SJSA1 (cell line): ENCODE data around the gene CHM. TPM values are rescaled to one million over a fixed set of nuclear protein-coding genes. Genes with fewer than 3 reads are reported as not detected.

Source experiments
- DNase-seq, 2 experiments: peaks; one replicate each; pipeline ENCODE4 v3.0.0-alpha.2; 2015 to 2020; ENCODE audit warnings: low spot score in 2 of 2, low read depth in 1 of 2
- H3K27ac ChIP-seq: fragments of 250-450 bp; sonication (Bioruptor Pico); 2 replicates; pipeline ENCODE4 v1.5.1; 2020; ENCODE audit warnings: mild to moderate bottlenecking, moderate library complexity
- H3K27me3 ChIP-seq: fragments of 250-450 bp; sonication (Bioruptor Pico); replicated peaks from 2 replicates; pipeline ENCODE4 v1.5.1; 2020; ENCODE audit warnings: mild to moderate bottlenecking, moderate library complexity
- H3K36me3 ChIP-seq: fragments of 250-450 bp; sonication (Bioruptor Pico); 2 replicates; pipeline ENCODE4 v1.5.1; 2020; ENCODE audit warnings: mild to moderate bottlenecking
- H3K4me1 ChIP-seq: fragments of 250-450 bp; sonication (Bioruptor Pico); replicated peaks from 2 replicates; pipeline ENCODE4 v1.6.1; 2021; ENCODE audit warnings: mild to moderate bottlenecking
- H3K4me3 ChIP-seq: fragments of 250-450 bp; sonication (Bioruptor Pico); 2 replicates; pipeline ENCODE4 v1.5.1; 2020; ENCODE audit warnings: mild to moderate bottlenecking
- H3K9me3 ChIP-seq: fragments of 250-450 bp; sonication (Bioruptor Pico); replicated peaks from 2 replicates; pipeline ENCODE4 v1.5.1; 2020; ENCODE audit warnings: mild to moderate bottlenecking
- total RNA-seq: library from RNA; depleted of rRNA; stranded (reverse); fragments of >200 nt; shearing (Covaris generic); gene quantifications from 2 replicates; pipeline ENCODE4 v1.2.3, GENCODE V29; 2014; rRNA removed

Gene CHM
- total RNA-seq, result 21.1 and 27.0 TPM in 2 replicates

- no peaks in the 10 kb centered on the region for H3K36me3 ChIP-seq
- 0 out of 2 replicates have a peak, but pooled peaks cover 3% of the 10 kb centered on the region for H3K4me1 ChIP-seq
- no peaks in the 10 kb centered on the region for H3K9me3 ChIP-seq
- H3K27me3 ChIP-seq, result no peaks in the 10 kb centered on the region
- H3K27ac ChIP-seq, result peak within 1 kb of the TSS; percentile 95
- H3K4me3 ChIP-seq, result peak within 1 kb of the TSS; percentile 60
- peak; percentile 54 to 82 for DNase-seq
Measured at GRCh38 chrX:86047174-86047935, at the start of gene CHM. TSS of gene CHM (minus strand) at chrX:86047558. CDS start at chrX:86047532, 26 bp downstream.

- Histone ChIP-seq H3K36me3 (no peaks in the 10 kb centered on the region), H3K27me3 (no peaks in the 10 kb centered on the region), H3K27ac (no peak overlapping the region), H3K4me3 (no peak overlapping the region), H3K4me1 (no peaks in the 10 kb centered on the region), H3K9me3 (no peaks in the 10 kb centered on the region)
- DNase-seq, result no peak
Measured at GRCh38 chrX:86078650-86079049, 31.3 kb upstream of the CHM start.

- H3K27me3 ChIP-seq, result no peaks in the 10 kb centered on the region
- H3K4me1 ChIP-seq, result no peaks in the 10 kb centered on the region
- H3K27ac ChIP-seq, result no peak overlapping the region
- no peak overlapping the region for H3K4me3 ChIP-seq
- no peak for DNase-seq
- no peaks in the 10 kb centered on the region for H3K36me3 ChIP-seq
- H3K9me3 ChIP-seq, result no peaks in the 10 kb centered on the region
Measured at GRCh38 chrX:86066998-86067397, 19.6 kb upstream of the CHM start.

GRCh38 chrX:86061407-86061806 lies 14.0 kb upstream of the CHM start:
- no peak overlapping the region for H3K27ac ChIP-seq
- H3K27me3 ChIP-seq, result no peaks in the 10 kb centered on the region
- no peak for DNase-seq
- H3K36me3 ChIP-seq, result no peaks in the 10 kb centered on the region
- no peaks in the 10 kb centered on the region for H3K4me1 ChIP-seq
- H3K4me3 ChIP-seq, result no peak overlapping the region
- H3K9me3 ChIP-seq, result no peaks in the 10 kb centered on the region

GRCh38 chrX:86051741-86052140 lies 4.4 kb upstream of the CHM start:
- Histone ChIP-seq H3K27ac (no peak overlapping the region), H3K27me3 (no peaks in the 10 kb centered on the region), H3K4me3 (no peak overlapping the region), H3K4me1 (no peaks in the 10 kb centered on the region), H3K9me3 (no peaks in the 10 kb centered on the region), H3K36me3 (no peaks in the 10 kb centered on the region)
- no peak for DNase-seq

GRCh38 chrX:86047936-86048280 lies 550 bp upstream of the CHM start:
- H3K9me3 ChIP-seq, result no peaks in the 10 kb centered on the region
- H3K4me1 ChIP-seq, result 0 out of 2 replicates have a peak, but pooled peaks cover 3% of the 10 kb centered on the region
- H3K4me3 ChIP-seq, result peak overlapping the region; percentile 60
- H3K36me3 ChIP-seq, result no peaks in the 10 kb centered on the region
- DNase-seq, result no peak
- no peaks in the 10 kb centered on the region for H3K27me3 ChIP-seq
- H3K27ac ChIP-seq, result peak overlapping the region; percentile 95

GRCh38 chrX:86044216-86044615 lies 3.1 kb downstream of the CHM start:
- no peaks in the 10 kb centered on the region for H3K9me3 ChIP-seq
- H3K4me1 ChIP-seq, result 0 out of 2 replicates have a peak, but pooled peaks cover 3% of the 10 kb centered on the region
- no peaks in the 10 kb centered on the region for H3K36me3 ChIP-seq
- no peak for DNase-seq
- H3K4me3 ChIP-seq, result no peak overlapping the region
- no peaks in the 10 kb centered on the region for H3K27me3 ChIP-seq
- H3K27ac ChIP-seq, result no peak overlapping the region

- DNase-seq, result no peak
- Histone ChIP-seq H3K4me3 (no peak overlapping the region), H3K27me3 (no peaks in the 10 kb centered on the region), H3K27ac (no peak overlapping the region), H3K9me3 (no peaks in the 10 kb centered on the region), H3K4me1 (no peaks in the 10 kb centered on the region), H3K36me3 (no peaks in the 10 kb centered on the region)
Measured at GRCh38 chrX:86039625-86040568, 7.5 kb downstream of the CHM start.

- Histone ChIP-seq H3K27ac (no peak overlapping the region), H3K9me3 (no peaks in the 10 kb centered on the region), H3K4me3 (no peak overlapping the region), H3K4me1 (no peaks in the 10 kb centered on the region), H3K27me3 (no peaks in the 10 kb centered on the region), H3K36me3 (no peaks in the 10 kb centered on the region)
- no peak for DNase-seq
Measured at GRCh38 chrX:86033385-86033784, 14.0 kb downstream of the CHM start.

- Histone ChIP-seq H3K4me1 (no peaks in the 10 kb centered on the region), H3K36me3 (no peaks in the 10 kb centered on the region; the same call in 1 of the 2 replicates), H3K9me3 (no peaks in the 10 kb centered on the region), H3K27ac (no peak overlapping the region), H3K4me3 (no peak overlapping the region), H3K27me3 (no peaks in the 10 kb centered on the region)
- DNase-seq, result no peak
Measured at GRCh38 chrX:86028681-86029080, 18.7 kb downstream of the CHM start.

GRCh38 chrX:86023811-86024210 lies 23.5 kb downstream of the CHM start:
- Histone ChIP-seq H3K4me3 (no peak overlapping the region), H3K4me1 (no peaks in the 10 kb centered on the region), H3K36me3 (no peaks in the 10 kb centered on the region; the same call in 1 of the 2 replicates), H3K27ac (no peak overlapping the region), H3K27me3 (no peaks in the 10 kb centered on the region), H3K9me3 (no peaks in the 10 kb centered on the region)
- DNase-seq, result no peak

GRCh38 chrX:86021652-86022289 lies 25.6 kb downstream of the CHM start:
- Histone ChIP-seq H3K27ac (no peak overlapping the region), H3K27me3 (no peaks in the 10 kb centered on the region), H3K36me3 (no peaks in the 10 kb centered on the region; the same call in 1 of the 2 replicates), H3K4me3 (no peak overlapping the region), H3K4me1 (no peaks in the 10 kb centered on the region), H3K9me3 (no peaks in the 10 kb centered on the region)
- no peak for DNase-seq

GRCh38 chrX:86016139-86016538 lies 31.2 kb downstream of the CHM start:
- peak in 1 of 2 experiments; percentile 2 for DNase-seq
- no peaks in the 10 kb centered on the region for H3K9me3 ChIP-seq

More at GRCh38 chrX:86016139-86016538, 31.2 kb downstream of the CHM start:
- Histone ChIP-seq H3K27ac (no peak overlapping the region), H3K4me3 (no peak overlapping the region), H3K4me1 (peaks cover 27% of the 10 kb centered on the region), H3K27me3 (no peaks in the 10 kb centered on the region), H3K36me3 (no peaks in the 10 kb centered on the region)
